HG03378 (cell line): ENCODE measurements around the gene LBHD1.
"Not testable (repeated sequence)": the region's sequence is repeated elsewhere in the genome, so short reads cannot be mapped to it uniquely, and the experiment has no call there.

Source experiments
- ATAC-seq: cut with Tn5 transposase; IDR thresholded peaks from one replicate; pipeline ENCODE4 v1.9.1; 2021; ENCODE audit warnings: mild to moderate bottlenecking, moderate library complexity; ENCODE audit not compliant: unreplicated experiment

LBHD1 gene

DNA sequence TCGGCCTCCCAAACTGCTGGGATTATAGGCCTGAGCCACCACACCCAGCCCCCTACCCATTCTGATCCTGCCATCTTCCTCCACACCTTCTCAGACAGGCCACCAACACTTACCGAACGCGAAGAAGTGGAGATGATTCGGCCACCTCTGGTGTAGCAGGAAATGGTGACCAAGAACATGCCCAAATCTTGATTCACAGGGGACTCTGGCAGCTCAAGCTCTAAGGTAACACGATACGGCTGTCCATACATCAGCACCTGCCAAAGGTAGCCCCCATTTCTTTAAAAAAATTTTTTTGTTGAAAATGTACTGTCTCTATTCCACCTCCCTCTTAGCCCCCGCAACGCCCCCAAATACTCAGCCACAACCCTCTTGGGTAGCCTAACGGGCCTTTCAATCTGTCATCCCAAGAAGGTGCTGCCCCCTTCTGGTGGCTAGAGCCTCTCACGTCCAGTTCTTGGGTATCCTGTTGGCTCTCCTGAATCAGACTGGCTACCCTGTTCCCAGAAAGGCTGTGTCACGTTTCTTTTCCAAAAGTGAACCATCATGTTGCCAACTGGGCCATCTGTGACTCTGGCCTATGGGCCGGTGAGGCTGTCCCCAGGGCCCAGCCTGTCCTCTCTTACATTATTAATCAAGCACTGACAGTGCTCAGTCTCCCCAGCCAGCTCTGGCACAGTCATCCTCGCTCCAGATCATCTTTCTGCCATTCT, 22.5 kb upstream of the LBHD1 start:
- ATAC-seq = no peak

DNA sequence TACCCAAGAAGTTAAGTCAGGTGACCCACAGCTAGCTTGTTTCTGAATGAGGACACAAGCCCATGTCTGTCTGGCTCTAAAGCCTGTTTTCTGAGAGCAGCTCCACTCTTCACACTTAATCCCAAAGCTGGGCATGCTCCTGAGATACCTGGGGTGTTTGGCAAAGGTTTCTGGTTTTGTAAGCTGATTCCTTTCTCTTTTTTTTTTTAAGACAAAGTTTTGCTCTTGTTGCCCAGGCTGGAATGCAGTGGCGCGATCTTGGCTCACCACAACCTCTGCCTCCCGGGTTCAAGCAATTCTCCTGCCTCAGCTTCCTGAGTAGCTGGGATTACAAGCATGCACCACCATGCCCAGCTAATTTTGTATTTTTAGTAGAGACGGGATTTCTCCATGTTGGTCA, 21.6 kb upstream of the LBHD1 start:
- not testable (repeated sequence) for ATAC-seq

DNA sequence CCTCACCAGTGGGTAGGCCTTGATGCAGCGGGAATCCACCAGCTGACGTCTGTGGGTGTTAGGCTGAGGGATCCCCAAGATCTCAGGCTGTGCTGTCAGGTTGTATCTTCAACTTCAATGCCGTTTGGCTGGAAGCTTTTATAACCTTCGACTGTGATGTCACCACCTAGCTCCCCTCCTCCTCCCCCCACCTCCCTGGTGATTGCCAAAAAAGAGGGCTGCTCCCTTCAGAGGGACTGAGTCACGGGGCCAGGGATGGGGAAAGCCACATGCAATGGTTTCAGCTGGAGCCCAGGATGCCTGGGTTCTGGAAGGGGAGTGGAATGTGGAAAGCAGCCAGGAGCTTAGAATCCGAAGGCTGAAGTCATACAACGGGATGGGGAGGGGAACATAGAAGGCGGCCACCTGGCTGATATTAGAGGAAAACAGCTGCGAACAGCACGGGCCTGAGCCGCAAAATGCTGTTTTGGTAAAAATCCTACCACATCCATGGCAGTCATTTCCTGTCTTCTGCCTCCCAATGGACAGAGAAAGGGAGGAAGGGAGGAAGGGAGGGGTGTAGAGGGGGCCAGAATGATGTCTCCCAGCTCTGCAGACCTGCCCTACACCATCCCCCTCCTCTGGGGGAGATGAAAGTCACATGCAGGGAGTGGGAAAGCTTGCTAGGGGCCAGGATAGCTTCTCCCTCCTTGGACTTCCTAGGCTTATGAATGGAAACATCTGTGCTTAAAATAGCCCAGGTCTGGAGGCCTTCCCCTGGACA, 17.5 kb upstream of the LBHD1 start, which contains the start of gene LRRN4CL:
Gene LRRN4CL (minus strand): TSS at position 110 of the 763 bp plus-strand sequence. CDS start 1,022 bp downstream, outside the sequence.
- no peak for ATAC-seq

DNA sequence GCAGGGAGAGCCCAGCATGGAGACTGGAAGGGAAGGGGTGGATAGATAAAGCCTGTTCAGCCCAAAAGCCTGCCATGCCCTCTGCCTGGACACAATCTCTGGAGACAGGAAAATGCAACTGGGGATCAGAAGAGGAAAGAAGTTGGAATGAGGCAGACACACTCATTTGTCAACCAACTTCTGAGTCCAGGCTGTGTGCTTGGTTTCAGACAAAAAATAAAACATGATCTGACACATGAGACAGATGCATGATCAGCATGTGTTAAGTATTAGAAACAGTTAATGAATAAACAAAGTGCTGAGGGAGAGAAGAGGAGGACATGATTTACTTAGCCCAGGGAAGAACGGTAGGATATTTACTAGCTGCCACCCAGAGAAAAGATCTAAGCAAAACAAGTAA, 16.4 kb upstream of the LBHD1 start:
- ATAC-seq = no peak

DNA sequence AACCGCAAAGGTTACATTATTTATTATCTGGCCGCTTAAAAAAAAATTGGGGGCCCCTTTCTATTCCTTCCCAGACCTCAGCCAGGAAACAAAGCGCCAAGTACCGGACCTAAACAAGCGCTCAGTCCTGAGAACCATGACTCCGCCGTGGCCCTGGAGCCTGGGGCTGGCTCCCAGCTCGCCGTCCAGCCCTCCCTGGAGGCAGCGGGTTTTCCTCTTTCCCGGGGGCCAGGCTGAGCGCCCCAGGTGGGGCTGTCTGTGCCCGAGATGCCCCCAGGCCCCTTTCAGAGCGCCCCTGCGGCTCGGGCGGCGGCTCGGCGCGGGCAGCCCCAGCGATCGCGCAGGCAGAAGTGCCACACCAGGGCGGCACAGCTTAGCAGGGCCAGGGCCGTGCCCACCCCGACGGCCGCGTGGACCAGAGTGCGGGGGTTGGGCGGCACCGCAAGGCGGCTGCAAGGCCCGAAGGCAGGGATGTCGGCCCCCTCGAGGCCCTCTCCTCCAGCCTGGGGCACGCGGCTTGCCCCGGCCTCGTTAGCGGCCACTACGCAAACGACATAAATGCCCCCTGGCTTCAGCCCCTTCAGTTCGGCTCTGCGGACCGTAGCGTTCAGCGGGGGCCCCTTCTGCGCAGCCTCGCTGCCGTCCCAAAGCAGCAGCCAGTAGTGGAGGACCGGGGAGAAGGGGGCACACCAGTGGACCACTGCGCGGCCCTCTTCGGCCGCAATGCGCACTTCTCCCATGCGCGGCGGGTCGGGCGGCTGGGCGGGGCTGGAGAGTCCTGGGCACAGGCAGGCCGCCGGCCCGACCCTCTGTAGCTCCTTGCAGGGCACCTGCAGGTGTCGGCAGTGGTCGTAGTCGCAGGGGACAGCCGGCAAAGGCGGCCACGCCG, 15.7 kb upstream of the LBHD1 start:
- no peak for ATAC-seq

DNA sequence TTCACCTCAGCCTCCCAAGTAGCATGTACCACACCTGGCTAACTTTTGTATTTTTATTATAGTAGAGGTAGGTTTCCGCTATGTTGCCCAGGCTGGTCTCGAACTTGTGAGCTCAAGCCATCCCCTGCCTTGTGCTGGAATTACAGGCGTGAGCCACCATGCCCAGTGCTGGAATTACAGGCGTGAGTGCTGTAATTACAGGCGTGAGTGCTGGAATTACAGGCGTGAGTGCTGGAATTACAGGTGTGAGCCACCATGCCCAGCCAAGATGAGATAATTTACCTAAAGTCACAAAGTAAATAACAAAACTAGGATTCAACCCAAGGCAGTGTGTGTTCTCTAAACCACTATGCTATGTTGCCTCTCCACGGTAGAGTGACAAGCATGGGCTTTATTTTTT, 10.5 kb upstream of the LBHD1 start:
- ATAC-seq = no peak

DNA sequence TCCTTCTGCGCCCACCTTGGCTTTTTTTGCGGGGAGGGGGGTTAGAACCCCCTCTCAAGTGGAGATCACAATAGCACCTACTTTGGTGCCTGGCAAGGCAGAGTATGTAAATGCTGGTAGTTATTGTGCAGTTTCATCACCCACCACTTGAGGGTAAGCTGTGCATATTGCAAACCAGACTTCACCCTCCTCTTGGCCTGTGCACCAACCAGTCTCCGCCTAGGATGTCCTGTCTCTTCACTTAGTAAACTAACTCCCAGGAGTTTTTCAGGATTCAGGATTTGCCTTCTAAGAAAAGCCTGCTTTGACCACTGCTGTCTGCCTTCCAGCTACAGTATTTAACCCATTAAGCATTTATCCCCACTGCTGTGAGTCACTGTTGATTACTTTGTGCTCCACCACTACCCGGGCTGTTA, 8.8 kb upstream of the LBHD1 start:
- peak; percentile 72 for ATAC-seq

DNA sequence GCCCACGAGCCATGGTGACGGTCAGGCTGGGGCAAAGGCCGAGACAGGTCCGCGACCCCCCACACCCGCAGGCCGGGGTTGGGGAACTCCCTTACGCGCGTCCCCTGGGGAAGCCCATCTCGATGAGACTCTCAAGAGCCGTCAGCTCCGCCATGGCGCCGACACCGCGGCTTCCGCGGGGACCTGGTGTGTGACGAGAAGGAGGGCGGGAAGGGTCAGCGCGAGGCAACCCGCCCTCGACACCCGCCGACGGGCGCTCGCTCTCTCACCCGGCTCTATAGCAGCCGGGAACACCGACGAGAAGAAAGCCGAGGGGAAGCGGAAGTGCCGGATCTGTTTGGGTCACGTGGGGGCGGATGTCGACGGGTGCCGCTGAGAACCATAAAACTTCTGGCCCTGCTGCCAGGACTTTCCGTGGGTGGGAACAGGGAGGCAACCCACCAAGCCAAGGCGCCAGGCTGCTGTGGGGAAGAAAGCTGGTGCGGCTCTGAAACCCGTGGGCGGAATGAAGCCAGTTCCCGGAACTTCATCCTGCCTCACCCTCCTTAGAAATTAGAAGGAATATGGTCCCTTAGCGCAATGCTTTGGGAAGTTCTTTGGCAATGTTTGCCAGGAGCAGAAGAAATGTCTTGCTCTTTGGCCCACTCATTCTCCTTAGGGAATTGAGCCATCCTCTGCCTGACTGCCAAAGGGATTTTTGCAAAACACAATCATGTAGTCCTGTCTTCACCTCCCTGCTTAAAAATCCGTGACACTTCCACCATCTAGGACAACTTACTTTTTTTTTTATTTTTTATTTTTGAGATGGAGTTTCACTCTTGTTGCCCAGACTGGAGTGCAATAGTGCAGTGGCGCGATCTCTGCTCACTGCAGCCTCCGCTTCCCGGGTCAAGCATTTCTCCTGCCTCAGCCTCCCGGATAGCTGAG, 7.0 kb upstream of the LBHD1 start, which contains the start of gene UBXN1:
Gene UBXN1 (minus strand): TSS at position 304 of the 927 bp plus-strand sequence. CDS start 150 bp downstream, at position 154.
- ATAC-seq = peak; percentile 52

DNA sequence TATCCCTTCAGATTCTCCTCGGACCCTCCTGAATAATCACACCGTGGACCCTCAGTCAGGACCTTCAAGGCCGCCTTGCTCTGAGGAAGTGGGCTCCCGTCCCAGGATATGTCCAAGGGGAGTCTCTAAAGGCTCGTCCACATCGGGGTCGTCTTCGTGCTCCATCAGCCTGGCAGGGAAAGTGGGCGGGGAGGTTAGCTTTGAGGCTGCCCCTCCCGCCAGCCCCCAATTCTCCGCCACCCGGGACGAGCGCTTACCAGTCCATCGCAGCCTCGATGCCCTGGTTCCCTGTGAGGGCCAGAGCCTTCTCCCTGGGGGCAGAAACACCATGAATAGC, 6.3 kb upstream of the LBHD1 start:
- no peak for ATAC-seq

DNA sequence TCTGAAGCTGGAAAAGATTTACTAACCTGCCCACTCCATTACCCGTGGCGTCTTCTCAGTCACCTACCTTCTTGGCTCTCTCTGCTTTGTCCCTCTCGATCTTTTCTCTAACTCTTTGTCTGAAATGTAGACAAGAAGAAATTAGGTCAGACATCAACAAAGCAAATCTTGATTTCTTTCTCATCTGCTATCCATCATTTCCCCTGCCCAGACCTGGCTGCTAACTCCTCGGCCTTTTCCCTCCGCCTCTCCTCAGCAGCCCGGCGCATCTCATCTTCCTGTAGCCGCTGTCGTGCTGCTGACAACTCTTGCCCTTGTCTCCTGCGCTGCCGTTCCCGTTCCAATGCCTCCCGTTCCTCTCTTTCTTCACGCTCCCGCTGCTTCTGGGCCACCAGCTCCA, 5.6 kb upstream of the LBHD1 start:
- no peak for ATAC-seq

DNA sequence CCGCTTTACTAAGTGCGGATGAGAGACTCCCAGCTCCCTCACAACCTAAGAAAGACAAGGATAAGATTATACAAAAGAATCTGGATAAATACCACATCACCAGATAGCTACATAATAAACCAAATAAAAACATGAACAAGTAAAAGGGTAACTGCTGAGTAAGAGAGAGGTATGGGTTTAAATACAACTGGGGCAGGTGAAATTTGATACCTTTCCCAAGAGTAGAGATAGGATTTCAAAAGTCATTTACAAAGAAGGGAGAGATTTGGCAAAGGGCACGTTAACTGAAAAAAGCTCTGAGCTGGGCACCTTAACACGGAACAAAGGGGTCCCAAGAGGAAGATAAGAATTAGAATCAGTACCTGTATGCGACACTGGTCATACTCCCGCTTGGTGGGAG, 5.1 kb upstream of the LBHD1 start:
- no peak for ATAC-seq

DNA sequence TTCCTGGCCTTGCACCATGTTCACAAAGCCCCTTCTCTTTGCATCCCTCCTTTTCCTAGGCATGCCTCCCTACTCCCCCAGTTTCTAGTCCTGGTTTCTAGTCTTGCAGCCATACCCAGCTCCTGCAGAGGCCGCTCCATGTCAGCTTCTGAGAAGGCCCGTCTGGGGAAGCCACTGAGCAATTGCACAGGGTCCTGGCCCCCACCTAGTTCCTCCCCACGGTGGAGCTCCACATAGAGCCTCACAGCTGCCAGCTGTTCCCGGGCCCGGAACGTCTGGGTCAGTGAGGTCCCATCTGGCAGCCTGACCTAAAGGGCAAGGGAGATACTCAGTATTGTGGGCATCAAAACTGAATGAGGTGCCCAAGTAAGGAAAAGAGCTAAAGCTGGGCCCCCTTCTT, 4.6 kb upstream of the LBHD1 start:
- no peak for ATAC-seq

DNA sequence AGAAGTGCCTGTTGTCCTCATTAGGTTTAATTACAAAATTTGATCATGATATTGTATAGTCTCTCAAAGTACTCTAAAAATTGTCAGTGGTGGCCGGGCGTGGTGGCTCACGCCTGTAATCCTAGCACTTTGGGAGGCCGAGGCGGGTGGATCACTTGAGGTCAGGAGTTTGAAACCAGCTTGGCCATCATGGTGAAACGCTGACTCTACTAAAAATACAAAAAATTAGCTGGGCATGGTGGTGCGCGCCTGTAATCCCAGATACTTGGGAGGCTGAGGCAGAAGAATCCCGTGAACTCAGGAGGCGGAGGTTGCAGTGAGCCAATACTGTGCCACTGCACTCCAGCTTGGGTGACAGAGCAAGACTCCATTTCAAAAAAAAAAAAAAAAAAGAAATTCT, 3.3 kb upstream of the LBHD1 start:
- ATAC-seq = not testable (repeated sequence)

DNA sequence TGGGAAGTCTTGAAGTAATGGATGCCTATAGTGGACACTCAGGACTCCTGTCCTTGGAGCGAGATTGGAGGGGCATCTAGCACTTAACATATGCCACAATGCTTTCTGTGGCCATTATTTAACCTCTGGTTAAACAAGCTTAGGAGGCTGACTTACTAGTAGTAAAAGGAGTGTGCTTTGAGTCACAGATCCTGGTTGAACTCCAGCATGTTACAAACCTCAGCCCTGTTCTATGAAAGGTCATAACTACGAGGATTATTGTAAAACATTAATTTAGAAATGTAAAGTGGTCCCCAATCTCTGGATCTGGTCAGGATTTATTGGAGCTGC, 1.1 kb upstream of the LBHD1 start:
- ATAC-seq = no peak

DNA sequence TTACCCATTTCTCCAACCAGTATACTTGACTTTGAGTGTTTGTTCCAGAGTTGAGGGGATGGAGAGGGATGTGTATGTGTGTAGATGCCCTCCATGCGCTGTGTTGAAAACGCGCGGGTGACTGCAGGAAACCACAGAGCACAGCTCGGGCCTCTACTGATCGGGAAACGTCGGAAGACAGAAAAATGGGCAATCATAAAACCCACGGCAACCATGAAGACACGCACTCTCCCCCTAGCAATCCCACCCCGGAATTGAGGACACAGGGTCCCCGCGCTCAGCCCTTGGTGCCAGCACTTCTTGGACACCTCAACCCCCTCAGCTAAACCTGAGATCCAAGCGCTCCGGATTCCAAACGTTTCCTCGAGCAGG, 845 bp downstream of the LBHD1 start:
- ATAC-seq = peak; percentile 4

DNA sequence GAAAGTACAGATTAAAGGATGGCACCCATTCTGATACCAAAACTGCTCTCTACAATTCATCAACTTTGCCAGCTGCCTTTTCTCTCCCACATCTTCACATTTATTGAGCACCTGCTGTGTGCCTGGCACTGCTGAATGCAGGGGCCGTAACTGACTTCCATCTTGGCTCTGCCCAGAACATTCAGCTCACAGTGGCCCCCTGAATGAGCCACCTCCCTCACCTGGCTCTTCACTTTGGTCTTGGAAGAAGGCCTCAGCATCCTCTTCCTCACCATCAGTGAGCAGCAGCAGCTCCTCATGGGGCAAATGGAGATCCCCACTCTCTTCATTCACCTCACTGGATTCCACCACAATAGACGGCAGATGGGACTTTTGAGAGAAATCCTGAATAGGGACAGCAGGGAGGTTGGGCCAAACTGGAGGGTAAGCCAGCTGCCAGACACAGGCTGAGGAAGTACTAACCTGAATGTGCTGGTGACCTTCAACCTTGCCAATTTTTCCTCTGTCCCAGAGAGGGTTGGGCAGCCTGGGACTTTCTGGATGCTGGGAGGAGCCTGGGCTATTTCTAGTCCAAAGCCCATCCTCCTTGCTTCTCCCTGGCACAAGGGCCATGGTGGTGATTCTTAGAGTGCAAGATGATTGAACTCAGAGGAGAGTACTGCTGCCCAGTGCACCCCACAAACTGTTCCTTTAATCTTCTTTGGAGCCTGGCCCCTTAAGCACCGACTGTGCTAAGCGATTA, 2.5 kb downstream of the LBHD1 start:
- no peak for ATAC-seq

DNA sequence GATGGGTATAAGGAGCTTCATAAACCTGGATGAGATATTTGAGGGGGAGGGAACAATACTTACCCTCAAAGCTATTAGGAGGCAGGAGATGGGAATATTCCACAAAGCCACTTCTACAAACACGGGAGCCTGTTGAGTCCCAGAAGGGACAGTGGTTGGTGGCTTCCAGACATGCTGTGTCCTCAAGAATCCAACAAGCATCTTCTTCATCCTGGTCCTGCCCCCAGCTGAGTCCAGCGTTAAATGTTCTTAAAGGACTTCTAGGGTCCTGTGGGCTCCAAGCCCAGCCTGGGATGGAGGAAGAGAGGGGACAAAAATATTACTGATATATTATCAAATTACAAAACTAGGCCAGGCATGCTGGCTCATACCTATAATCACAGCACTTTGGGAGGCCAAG, 4.6 kb downstream of the LBHD1 start:
- ATAC-seq = no peak

DNA sequence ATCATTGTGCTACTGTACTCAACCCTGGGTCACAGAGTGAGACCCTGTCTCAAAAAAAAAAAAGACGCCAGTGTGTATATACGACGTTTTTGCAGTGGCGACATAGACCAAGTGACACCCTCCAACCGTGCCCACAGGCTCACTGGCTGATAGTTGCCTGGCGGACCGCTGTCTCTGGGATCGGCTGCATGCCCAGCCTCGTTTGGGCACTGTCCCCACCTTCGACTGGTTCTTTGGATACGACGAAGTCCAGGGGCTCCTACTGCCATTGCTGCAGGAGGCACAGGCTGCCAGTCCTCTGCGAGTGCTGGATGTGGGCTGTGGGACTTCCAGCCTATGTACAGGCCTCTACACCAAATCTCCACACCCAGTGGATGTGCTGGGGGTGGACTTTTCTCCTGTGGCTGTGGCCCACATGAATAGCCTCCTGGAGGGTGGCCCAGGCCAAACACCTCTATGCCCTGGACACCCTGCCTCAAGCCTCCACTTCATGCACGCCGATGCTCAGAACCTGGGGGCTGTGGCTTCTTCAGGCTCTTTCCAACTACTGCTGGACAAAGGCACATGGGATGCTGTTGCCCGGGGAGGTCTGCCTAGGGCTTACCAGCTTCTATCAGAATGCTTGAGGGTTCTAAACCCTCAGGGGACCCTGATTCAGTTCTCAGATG, 5.7 kb downstream of the LBHD1 start:
- no peak for ATAC-seq

DNA sequence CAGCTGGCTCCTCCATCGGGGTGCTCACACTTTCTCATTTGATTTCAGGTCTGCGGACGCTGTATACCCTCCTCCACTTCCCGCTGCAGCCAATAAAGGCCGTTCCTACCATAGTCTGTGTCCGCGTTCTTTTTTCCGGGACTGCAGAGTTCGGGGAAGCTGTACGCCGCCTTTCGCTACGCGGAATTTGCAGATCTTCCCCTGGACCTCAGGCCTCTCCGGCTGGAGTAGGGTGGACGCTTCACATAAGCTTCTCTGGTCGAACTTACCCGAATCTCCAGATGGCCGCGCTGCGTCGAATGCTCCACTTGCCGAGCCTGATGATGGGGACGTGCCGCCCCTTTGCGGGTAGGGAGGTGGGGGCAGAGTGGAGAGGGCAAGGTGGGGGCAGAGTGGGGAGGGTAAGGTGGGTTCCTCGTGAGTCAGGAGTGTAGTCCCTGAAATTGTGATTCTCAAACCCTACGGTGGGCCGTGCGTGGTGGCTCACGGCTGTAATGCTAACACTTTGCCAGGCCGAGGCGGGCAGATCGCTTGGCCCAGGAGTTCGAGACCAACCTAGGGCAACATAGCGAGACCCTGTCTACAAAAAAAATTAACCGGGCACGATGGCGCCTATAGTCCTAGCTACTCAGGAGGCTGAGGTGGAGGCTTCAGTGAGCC, 6.3 kb downstream of the LBHD1 start:
- ATAC-seq = peak; percentile 6
